Keratinocyte (primary cell): ENCODE measurements around the gene DCDC1. TPM values are rescaled to one million over a fixed set of nuclear protein-coding genes. Genes with fewer than 3 reads are reported as not detected.
A peak's percentile ranks its signal among the peaks of the same experiment; 100 is the strongest.

Source experiments
- DNase-seq: peaks from one replicate; pipeline ENCODE4 v3.0.0-alpha.2; 2011; ENCODE audit warnings: low read depth, missing footprints, low spot score
- FAIRE-seq: peaks from 2 replicates; lab custom pipeline; 2011; peaks lifted over from hg19 to GRCh38; lab: Jason Lieb, UNC
- H2AFZ ChIP-seq: 2 replicates; pipeline ENCODE4 v1.6.0; 2012; ENCODE audit warnings: low read length, control low read depth, inconsistent platforms; ENCODE audit not compliant: control insufficient read depth
- H3K27ac ChIP-seq: 2 replicates; pipeline ENCODE4 v1.5.1; 2011; ENCODE audit warnings: low read length; ENCODE audit not compliant: control insufficient read depth, insufficient read depth
- H3K27me3 ChIP-seq: 3 replicates; pipeline ENCODE4 v1.6.0; 2011; ENCODE audit warnings: low read length; ENCODE audit not compliant: control insufficient read depth, insufficient read depth; ENCODE audit errors: extremely low read depth
- H3K36me3 ChIP-seq, 2 experiments: 2 replicates in 1 of 2; 3 replicates in 1 of 2; pipeline ENCODE4 v1.5.1; 2011; ENCODE audit warnings: low read length in 2 of 2, mild to moderate bottlenecking in 1 of 2; ENCODE audit not compliant: control insufficient read depth in 2 of 2, insufficient read depth in 2 of 2; ENCODE audit errors: extremely low read depth in 1 of 2
- H3K4me1 ChIP-seq: 3 replicates; pipeline ENCODE4 v1.5.1; 2011; ENCODE audit warnings: low read length; ENCODE audit not compliant: control insufficient read depth, insufficient read depth; ENCODE audit errors: extremely low read depth
- H3K4me2 ChIP-seq: 3 replicates; pipeline ENCODE4 v1.6.0; 2011; ENCODE audit warnings: low read depth, low read length; ENCODE audit not compliant: control insufficient read depth, insufficient read depth; ENCODE audit errors: extremely low read depth
- H3K4me3 ChIP-seq, 3 experiments: fragments of 200-600 bp in 1 of 3; sonication (generic) in 1 of 3; 2 replicates in 2 of 3; 3 replicates in 1 of 3; pipeline ENCODE4 v1.5.1; 2011 to 2016; ENCODE audit warnings: low read length in 3 of 3, mild to moderate bottlenecking in 3 of 3, control low read depth in 2 of 3, inconsistent platforms in 1 of 3, low read depth in 1 of 3, mixed read lengths in 1 of 3, mixed run types in 1 of 3, moderate library complexity in 1 of 3; ENCODE audit not compliant: control insufficient read depth in 2 of 3, insufficient read depth in 2 of 3; ENCODE audit errors: extremely low read depth in 1 of 3
- H3K79me2 ChIP-seq: 2 replicates; pipeline ENCODE4 v1.6.0; 2012; ENCODE audit warnings: low read length; ENCODE audit not compliant: control insufficient read depth, insufficient read depth
- H3K9ac ChIP-seq: 3 replicates; pipeline ENCODE4 v1.6.0; 2011; ENCODE audit warnings: low read length; ENCODE audit not compliant: control insufficient read depth, insufficient read depth; ENCODE audit errors: extremely low read depth
- H3K9me1 ChIP-seq: 3 replicates; pipeline ENCODE4 v1.6.0; 2011; ENCODE audit warnings: low read length; ENCODE audit not compliant: control insufficient read depth, insufficient read depth; ENCODE audit errors: extremely low read depth
- H3K9me3 ChIP-seq: 2 replicates; pipeline ENCODE4 v1.5.1; 2012; ENCODE audit warnings: low read depth, low read length; ENCODE audit not compliant: control insufficient read depth
- H4K20me1 ChIP-seq: 3 replicates; pipeline ENCODE4 v1.6.0; 2011; ENCODE audit warnings: low read length; ENCODE audit not compliant: control insufficient read depth, insufficient read depth; ENCODE audit errors: extremely low read depth
- CTCF ChIP-seq, 3 experiments: IDR thresholded peaks in 1 of 3; conservative IDR thresholded peaks in 1 of 3; optimal IDR thresholded peaks in 1 of 3; 2 replicates in 2 of 3; 3 replicates in 1 of 3; pipeline versions ENCODE3 to v1.5.1; 2011; ENCODE audit warnings: low read length in 3 of 3, mild to moderate bottlenecking in 3 of 3, moderate library complexity in 2 of 3, control low read depth in 1 of 3, inconsistent platforms in 1 of 3; ENCODE audit not compliant: insufficient read depth in 2 of 3; ENCODE audit errors: extremely low read depth in 1 of 3
- EZH2 ChIP-seq: IDR thresholded peaks from one replicate; pipeline ENCODE4 v1.6.1; 2012; ENCODE audit warnings: inconsistent platforms, mild to moderate bottlenecking, low read length, moderate library complexity
- dilution Hi-C: fragments of 300-500 bp; cut with MboI; formaldehyde crosslinking; loops from one replicate; pipeline ENCODE4 v1.7.0; 2020; ENCODE audit warnings: low sequenced_read_pairs; ENCODE audit not compliant: extremely low pct_ligation_motif_present
- polyA plus RNA-seq, 5 experiments: library from polyadenylated mRNA; depleted of rRNA in 3 of 5; stranded (reverse) in 3 of 5; stranded (forward) in 1 of 5; unstranded in 1 of 5; fragments of >200 nt; gene quantifications; 1 replicate in 1 of 5; 2 replicates in 3 of 5; 3 replicates in 1 of 5; pipeline versions ENCODE4 v1.2.1 to v1.2.3, GENCODE V29; 2011 to 2012; ENCODE audit warnings: missing spikeins in 2 of 5, low read depth in 1 of 5, low replicate concordance in 1 of 5

Gene DCDC1
- polyA plus RNA-seq, 1 donor (not counting 4 experiments of a cell fraction or from before 2014, with no cell fraction given): 0.08 TPM

- Histone ChIP-seq H3K4me3 (no peak overlapping the region), H3K36me3 (no peaks in the 10 kb centered on the region), H4K20me1 (no peaks in the 10 kb centered on the region), H3K27me3 (no peaks in the 10 kb centered on the region), H3K4me1 (no peaks in the 10 kb centered on the region), H2AFZ (no peak overlapping the region), H3K4me2 (no peak overlapping the region), H3K79me2 (no peaks in the 10 kb centered on the region), H3K9me3 (no peaks in the 10 kb centered on the region), H3K9ac (no peak overlapping the region), H3K9me1 (no peaks in the 10 kb centered on the region), H3K27ac (no peak overlapping the region)
- no peak for FAIRE-seq
- TF ChIP-seq CTCF (optimal IDR thresholded peaks at IDR 0.05 in 1 of 3, IDR thresholded peaks at IDR 0.05 in 1 of 3, conservative IDR thresholded peaks at IDR 0.05 in 1 of 3; ENCODE audit: extremely low read depth in 1 of 3, insufficient read depth in 2 of 3, low read length in 3 of 3) (peak in 2 of 3 experiments; percentile 33 to 66), EZH2 (no peak)
- no peak for DNase-seq
- dilution Hi-C loops: no loop called here
These were observed 136.1 kb downstream of the DCDC1 start for GRCh38 chr11:31233425-31233824.

- H4K20me1 ChIP-seq: no peaks in the 10 kb centered on the region
- no peaks in the 10 kb centered on the region for H3K9me3 ChIP-seq
- H2AFZ ChIP-seq: no peak overlapping the region
- H3K4me3 ChIP-seq: no peak overlapping the region
- no peak overlapping the region for H3K27ac ChIP-seq
- no peaks in the 10 kb centered on the region for H3K27me3 ChIP-seq
- H3K9ac ChIP-seq: no peak overlapping the region
- H3K36me3 ChIP-seq: no peaks in the 10 kb centered on the region
- TF ChIP-seq EZH2 (no peak), CTCF (optimal IDR thresholded peaks at IDR 0.05 in 1 of 3, IDR thresholded peaks at IDR 0.05 in 1 of 3, conservative IDR thresholded peaks at IDR 0.05 in 1 of 3; ENCODE audit: extremely low read depth in 1 of 3, insufficient read depth in 2 of 3, low read length in 3 of 3) (no peak)
- DNase-seq: no peak
- H3K4me2 ChIP-seq: no peak overlapping the region
- FAIRE-seq: no peak
- no peaks in the 10 kb centered on the region for H3K79me2 ChIP-seq
- no peaks in the 10 kb centered on the region for H3K4me1 ChIP-seq
- dilution Hi-C loops: no loop called here
- H3K9me1 ChIP-seq: no peaks in the 10 kb centered on the region
These were observed 137.9 kb downstream of the DCDC1 start for GRCh38 chr11:31231601-31232000.
